ENCODE measurements around the gene CDC7. TPM values are rescaled to one million over a fixed set of nuclear protein-coding genes. Genes with fewer than 3 reads are reported as not detected.

Gene CDC7
- polyA plus RNA-seq, 1 of the 3 experiments (the other 2 are of a cell fraction), result 2.6 TPM

DNA sequence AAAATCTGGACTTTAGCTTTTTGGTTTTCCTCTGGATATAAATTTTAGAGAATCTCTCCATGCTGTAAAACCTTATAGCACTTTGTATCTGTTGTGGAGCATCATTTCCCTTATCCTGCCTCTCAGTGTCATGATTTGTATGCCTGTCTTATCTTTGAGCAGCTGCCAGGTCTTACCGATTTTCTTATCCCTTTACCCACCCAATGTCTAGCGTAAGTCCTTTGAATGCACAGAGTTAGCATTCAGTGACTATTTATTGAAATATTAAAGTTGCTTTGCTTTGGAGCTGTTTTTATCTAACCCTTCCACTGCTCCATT, 37.3 kb downstream of the CDC7 start:
- H3K79me2 ChIP-seq (ENCODE audit: insufficient read depth), result no peaks in the 10 kb centered on the region
- TF ChIP-seq, protein P1, sequence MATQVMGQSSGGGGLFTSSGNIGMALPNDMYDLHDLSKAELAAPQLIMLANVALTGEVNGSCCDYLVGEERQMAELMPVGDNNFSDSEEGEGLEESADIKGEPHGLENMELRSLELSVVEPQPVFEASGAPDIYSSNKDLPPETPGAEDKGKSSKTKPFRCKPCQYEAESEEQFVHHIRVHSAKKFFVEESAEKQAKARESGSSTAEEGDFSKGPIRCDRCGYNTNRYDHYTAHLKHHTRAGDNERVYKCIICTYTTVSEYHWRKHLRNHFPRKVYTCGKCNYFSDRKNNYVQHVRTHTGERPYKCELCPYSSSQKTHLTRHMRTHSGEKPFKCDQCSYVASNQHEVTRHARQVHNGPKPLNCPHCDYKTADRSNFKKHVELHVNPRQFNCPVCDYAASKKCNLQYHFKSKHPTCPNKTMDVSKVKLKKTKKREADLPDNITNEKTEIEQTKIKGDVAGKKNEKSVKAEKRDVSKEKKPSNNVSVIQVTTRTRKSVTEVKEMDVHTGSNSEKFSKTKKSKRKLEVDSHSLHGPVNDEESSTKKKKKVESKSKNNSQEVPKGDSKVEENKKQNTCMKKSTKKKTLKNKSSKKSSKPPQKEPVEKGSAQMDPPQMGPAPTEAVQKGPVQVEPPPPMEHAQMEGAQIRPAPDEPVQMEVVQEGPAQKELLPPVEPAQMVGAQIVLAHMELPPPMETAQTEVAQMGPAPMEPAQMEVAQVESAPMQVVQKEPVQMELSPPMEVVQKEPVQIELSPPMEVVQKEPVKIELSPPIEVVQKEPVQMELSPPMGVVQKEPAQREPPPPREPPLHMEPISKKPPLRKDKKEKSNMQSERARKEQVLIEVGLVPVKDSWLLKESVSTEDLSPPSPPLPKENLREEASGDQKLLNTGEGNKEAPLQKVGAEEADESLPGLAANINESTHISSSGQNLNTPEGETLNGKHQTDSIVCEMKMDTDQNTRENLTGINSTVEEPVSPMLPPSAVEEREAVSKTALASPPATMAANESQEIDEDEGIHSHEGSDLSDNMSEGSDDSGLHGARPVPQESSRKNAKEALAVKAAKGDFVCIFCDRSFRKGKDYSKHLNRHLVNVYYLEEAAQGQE (IDR thresholded peaks at IDR 0.05; ENCODE audit: low read depth, low read length), result no peak
- no peak for TF ChIP-seq RAD21 (IDR thresholded peaks at IDR 0.05; ENCODE audit: low read length)
- no peak for TF ChIP-seq SIN3A (IDR thresholded peaks at IDR 0.05; ENCODE audit: borderline replicate concordance, low read depth, low read length)
- no peak for TF ChIP-seq YY1 (IDR thresholded peaks at IDR 0.05; ENCODE audit: low read depth)
- no peak for TF ChIP-seq TCF12 (IDR thresholded peaks at IDR 0.05)
- TF ChIP-seq FOXM1 (IDR thresholded peaks at IDR 0.05; ENCODE audit: low read depth), result no peak
- TF ChIP-seq EZH2phosphoT487 (IDR thresholded peaks at IDR 0.05; ENCODE audit: borderline replicate concordance, low read depth), result no peak
- no peak for TF ChIP-seq ELF1 (IDR thresholded peaks at IDR 0.05)
- DNase-seq, result no peak
- no peaks in the 10 kb centered on the region for H3K4me1 ChIP-seq (ENCODE audit: control insufficient read depth in 1 of 2, insufficient read depth in 2 of 2, low read depth in 1 of 2, low read length in 1 of 2)
- H3K27me3 ChIP-seq (ENCODE audit: insufficient read depth), result peaks cover 29% of the 10 kb centered on the region; the same call in 1 of the 2 replicates
- 17% methylated on average over 2 of the region's 2 CpGs for WGBS (ENCODE audit: low lambda C conversion rate)
- H3K27ac ChIP-seq (ENCODE audit: low read depth in 2 of 2, low read length in 1 of 2), result no peak overlapping the region
- POLR2A ChIA-PET, result no interaction called here
- no peak overlapping the region for H3K4me3 ChIP-seq (ENCODE audit: low read depth in 2 of 2, low read length in 1 of 2)
- no peak overlapping the region for H3K4me2 ChIP-seq
- H3K36me3 ChIP-seq (replicated peaks in 1 of 2; ENCODE audit: control insufficient read depth in 1 of 2, insufficient read depth in 2 of 2, low read length in 1 of 2), result no peaks in the 10 kb centered on the region
- no peak overlapping the region for H3K9ac ChIP-seq
- H3K9me2 ChIP-seq, result no peaks in the 10 kb centered on the region
- H2AFZ ChIP-seq (ENCODE audit: low read depth), result no peak overlapping the region
- no peaks in the 10 kb centered on the region for H3F3A ChIP-seq (replicated peaks; ENCODE audit: insufficient read depth)
- CTCF ChIA-PET, result interaction anchor here (1.6 kb wide), 1 partner anchor 391 kb away, joined by 3 read pairs; no protein-coding TSS in a partner anchor
- no peaks in the 10 kb centered on the region for H3K9me3 ChIP-seq
- H4K20me1 ChIP-seq (ENCODE audit: insufficient read depth), result no peaks in the 10 kb centered on the region

DNA sequence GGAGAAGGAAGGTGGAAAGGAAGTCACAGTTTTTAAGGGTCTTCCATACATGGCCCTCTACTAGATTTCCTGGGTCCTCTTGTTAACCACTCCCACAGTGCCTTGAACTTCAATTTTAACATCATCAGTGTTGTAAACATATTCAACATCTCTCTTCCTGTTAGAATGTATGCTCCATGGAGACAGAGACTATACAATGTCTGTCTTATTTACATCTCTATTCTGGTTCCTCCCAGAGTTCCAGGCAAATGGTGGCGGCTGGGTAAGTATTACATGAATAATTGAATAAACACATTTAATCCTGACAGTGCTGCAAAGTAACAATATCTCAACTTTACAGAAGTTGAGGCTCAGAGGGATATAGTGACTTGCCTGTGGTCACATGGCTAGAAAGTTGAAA, 40.3 kb downstream of the CDC7 start:
- H3K4me3 ChIP-seq (ENCODE audit: low read depth in 2 of 2, low read length in 1 of 2), result no peak overlapping the region
- H3K4me1 ChIP-seq (ENCODE audit: control insufficient read depth in 1 of 2, insufficient read depth in 2 of 2, low read depth in 1 of 2, low read length in 1 of 2), result peaks cover 0 to under 1% of the 10 kb centered on the region in 2 experiments; a peak in 1 of 4 replicates
- no peak overlapping the region for H3K9ac ChIP-seq
- no peak for DNase-seq
- TF ChIP-seq TCF12 (IDR thresholded peaks at IDR 0.05) (no peak), MXI1 (IDR thresholded peaks at IDR 0.05; ENCODE audit: low read depth, low read length) (no peak), RXRA (IDR thresholded peaks at IDR 0.05; ENCODE audit: borderline replicate concordance, low read depth) (no peak), EP300 (IDR thresholded peaks at IDR 0.05; ENCODE audit: borderline replicate concordance in 1 of 2, low read depth in 1 of 2, low read length in 1 of 2) (no peak), FOXM1 (IDR thresholded peaks at IDR 0.05; ENCODE audit: low read depth) (no peak), RCOR1 (IDR thresholded peaks at IDR 0.05; ENCODE audit: low read length) (no peak), NRF1 (IDR thresholded peaks at IDR 0.05; ENCODE audit: low read depth, low read length) (no peak)
- TF ChIP-seq, protein P2, sequence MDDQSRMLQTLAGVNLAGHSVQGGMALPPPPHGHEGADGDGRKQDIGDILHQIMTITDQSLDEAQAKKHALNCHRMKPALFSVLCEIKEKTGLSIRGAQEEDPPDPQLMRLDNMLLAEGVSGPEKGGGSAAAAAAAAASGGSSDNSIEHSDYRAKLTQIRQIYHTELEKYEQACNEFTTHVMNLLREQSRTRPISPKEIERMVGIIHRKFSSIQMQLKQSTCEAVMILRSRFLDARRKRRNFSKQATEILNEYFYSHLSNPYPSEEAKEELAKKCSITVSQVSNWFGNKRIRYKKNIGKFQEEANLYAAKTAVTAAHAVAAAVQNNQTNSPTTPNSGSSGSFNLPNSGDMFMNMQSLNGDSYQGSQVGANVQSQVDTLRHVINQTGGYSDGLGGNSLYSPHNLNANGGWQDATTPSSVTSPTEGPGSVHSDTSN (IDR thresholded peaks at IDR 0.05), result no peak
- TF ChIP-seq, protein P3, sequence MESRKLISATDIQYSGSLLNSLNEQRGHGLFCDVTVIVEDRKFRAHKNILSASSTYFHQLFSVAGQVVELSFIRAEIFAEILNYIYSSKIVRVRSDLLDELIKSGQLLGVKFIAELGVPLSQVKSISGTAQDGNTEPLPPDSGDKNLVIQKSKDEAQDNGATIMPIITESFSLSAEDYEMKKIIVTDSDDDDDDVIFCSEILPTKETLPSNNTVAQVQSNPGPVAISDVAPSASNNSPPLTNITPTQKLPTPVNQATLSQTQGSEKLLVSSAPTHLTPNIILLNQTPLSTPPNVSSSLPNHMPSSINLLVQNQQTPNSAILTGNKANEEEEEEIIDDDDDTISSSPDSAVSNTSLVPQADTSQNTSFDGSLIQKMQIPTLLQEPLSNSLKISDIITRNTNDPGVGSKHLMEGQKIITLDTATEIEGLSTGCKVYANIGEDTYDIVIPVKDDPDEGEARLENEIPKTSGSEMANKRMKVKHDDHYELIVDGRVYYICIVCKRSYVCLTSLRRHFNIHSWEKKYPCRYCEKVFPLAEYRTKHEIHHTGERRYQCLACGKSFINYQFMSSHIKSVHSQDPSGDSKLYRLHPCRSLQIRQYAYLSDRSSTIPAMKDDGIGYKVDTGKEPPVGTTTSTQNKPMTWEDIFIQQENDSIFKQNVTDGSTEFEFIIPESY (IDR thresholded peaks at IDR 0.05; ENCODE audit: borderline replicate concordance, low read depth), result no peak
- H3K27ac ChIP-seq (ENCODE audit: low read depth in 2 of 2, low read length in 1 of 2), result no peak overlapping the region
- no peak overlapping the region for H2AFZ ChIP-seq (ENCODE audit: low read depth)
- ChIA-PET POLR2A (no interaction called here), CTCF (interaction anchor here (1.4 kb wide), 1 partner anchor 29 kb away, joined by 7 read pairs; no protein-coding TSS in a partner anchor)
- no peaks in the 10 kb centered on the region for H3F3A ChIP-seq (replicated peaks; ENCODE audit: insufficient read depth)
- no peaks in the 10 kb centered on the region for H4K20me1 ChIP-seq (ENCODE audit: insufficient read depth)
- 13% methylated on average over 1 of the region's 1 CpG for WGBS (ENCODE audit: low lambda C conversion rate)
- no peaks in the 10 kb centered on the region for H3K79me2 ChIP-seq (ENCODE audit: insufficient read depth)
- H3K36me3 ChIP-seq (replicated peaks in 1 of 2; ENCODE audit: control insufficient read depth in 1 of 2, insufficient read depth in 2 of 2, low read length in 1 of 2), result no peaks in the 10 kb centered on the region
- peaks cover 37% of the 10 kb centered on the region for H3K27me3 ChIP-seq (ENCODE audit: insufficient read depth)
- no peaks in the 10 kb centered on the region for H3K9me2 ChIP-seq
- H3K9me3 ChIP-seq, result no peaks in the 10 kb centered on the region
- no peak overlapping the region for H3K4me2 ChIP-seq

Measured in SK-N-SH (cell line).